GM19463 (cell line): ENCODE measurements around the gene LAMA3.
A peak's percentile ranks its signal among the peaks of the same experiment; 100 is the strongest.

ENCODE experiments used
- ATAC-seq: cut with Tn5 transposase; IDR thresholded peaks from one replicate; pipeline ENCODE4 v1.9.1; 2021; ENCODE audit warnings: mild to moderate bottlenecking, moderate library complexity; ENCODE audit not compliant: unreplicated experiment

LAMA3 gene

DNA sequence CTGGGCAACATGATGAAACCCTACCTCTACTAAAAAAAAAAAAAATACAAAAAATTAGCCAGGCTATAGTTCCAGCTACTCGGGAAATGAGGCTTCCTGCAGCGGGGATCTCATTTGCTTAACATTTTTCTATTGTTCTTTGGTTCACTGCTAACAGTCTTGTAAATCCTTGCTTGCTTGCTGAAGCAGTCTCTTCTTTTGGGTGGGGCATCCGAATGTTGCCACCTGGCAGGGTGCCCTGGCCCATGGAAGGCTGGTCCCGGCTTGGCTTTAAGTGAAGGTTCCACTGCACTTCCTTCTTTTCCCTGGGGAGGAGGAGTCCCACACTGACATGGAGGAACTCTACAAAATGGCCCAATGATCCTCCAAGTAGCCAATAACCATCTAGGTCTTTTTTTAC is 20.5 kb upstream of the LAMA3 start:
- ATAC-seq = no peak

DNA sequence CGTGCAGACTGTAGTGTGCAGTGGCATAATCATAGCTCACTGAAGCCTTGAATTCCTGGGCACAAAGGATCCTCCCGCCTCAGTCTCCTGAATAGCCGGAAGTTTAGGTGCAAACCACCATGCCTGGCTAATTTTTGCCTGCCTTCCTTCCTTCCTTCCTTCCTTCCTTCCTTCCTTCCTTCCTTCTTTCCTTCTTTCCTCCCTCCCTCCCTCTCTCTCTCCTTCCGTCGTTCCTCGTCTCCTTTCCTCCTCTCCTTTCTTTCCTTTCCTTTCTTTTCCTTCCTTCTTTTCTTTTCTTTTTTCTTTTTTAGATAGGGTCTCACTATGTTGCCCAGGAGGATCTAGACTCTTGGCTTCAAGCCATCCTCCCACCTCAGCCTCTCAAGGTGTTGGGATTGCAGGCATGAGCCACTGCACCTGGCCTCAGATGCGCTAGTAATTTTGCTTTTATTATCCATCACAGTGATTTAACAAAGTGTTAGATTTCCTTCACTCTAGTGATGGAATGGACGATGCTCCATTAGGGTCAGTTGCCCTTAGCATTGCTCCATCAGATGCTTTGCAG is 20.0 kb upstream of the LAMA3 start:
- ATAC-seq = no peak

DNA sequence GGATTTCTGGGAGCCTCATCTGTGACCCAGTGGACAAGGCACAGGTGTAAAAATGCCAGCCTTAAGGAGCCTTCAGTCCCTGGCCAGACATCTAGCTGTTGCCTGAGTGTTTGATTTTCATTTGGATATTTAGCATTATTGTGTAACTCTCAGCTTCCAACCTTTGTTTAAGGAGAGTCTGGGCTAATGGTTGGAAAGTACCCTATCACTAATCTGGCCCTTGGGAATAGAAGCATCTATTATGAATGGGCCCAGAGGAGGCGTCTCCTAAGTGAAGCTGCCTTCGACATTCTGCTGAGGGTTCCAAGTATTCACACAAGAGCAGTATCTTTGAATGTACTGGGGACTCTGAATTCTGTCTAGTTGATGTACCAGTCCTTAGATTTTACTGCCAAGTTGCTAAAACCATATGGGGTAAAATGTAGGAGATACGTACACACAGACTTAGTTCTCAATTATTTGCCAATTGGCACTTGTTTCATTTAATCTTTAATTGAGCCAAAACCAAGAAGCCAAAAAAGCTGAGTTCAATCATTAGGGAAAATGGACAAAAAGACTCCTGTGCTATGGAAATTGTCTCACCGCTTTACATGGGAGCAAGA is 19.3 kb upstream of the LAMA3 start:
- ATAC-seq = no peak

DNA sequence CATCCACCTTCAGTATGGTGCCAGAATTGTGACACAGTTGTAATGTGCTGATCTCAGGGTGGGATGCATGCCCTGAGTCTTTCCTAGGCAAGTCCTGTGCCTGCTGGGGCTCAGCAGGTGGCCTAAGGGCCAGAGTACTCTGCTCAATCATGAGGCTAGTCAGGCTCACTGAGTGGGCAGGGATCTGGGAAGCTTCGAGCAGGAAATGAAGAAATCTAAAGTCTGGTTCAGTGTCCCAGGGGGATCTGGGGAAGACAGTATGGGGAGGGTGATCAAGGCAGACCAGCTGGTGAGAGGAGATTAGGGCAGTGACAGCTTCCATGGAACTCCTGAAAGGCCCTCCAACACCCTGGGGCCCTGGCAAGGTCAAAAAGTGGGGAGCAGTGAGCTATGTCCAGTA is 17.7 kb upstream of the LAMA3 start:
- no peak for ATAC-seq

DNA sequence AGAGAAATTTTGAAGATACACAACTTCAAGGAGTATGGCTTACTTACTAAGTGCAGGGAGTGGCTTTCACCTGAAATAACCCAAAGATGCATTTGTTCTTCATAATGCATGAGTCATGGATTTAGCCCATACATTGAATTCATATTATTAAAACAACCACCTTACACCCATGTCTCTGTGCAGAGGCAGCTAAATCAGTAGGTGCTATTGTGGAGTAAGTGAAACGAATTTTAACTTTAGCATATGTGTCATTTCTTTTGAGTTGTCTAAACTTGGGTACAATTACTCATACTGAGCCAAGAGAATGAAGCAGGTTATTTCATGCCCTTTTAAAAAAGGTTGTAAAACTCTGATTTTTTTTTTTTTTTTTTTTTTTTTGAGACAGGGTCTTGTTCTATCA is 15.5 kb upstream of the LAMA3 start:
- peak; percentile 63 for ATAC-seq

DNA sequence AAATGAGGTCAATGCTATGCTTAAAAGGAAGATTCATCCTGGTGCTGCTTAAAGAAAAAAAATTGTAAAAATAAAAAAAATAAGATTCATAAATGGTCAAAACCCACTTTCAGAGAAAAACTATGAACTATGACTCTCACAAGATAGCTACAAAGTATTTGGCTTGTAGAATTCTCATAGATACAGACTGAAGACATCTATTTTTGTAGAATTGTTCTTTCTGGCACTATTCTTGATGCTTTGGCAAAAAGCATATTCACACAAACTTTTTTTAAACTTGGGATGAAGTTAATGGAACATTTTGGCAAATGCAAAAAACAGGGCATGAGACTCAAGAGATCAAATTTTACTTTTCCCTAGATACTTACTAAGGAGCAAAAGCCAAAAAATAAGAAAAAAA is 14.0 kb upstream of the LAMA3 start:
- ATAC-seq = no peak

DNA sequence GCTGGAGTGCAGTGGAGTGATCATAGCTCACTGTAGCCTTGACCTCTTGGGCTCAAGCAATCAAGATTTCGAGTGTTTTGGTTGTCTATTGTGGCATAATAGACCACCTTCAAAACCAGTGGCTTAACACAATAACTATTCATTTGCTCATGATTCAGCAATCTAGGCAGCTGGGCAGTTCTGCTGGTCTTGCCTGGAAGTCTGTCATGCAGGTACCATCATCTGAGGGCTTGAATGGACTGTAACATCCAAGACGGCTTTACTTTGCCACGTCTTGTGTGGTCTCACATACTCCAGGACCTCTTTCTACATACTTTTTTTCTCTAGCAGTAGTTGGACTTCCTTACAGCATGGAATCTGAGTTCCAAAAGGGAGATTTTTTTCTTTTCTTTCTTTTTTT is 13.4 kb upstream of the LAMA3 start:
- no peak for ATAC-seq

DNA sequence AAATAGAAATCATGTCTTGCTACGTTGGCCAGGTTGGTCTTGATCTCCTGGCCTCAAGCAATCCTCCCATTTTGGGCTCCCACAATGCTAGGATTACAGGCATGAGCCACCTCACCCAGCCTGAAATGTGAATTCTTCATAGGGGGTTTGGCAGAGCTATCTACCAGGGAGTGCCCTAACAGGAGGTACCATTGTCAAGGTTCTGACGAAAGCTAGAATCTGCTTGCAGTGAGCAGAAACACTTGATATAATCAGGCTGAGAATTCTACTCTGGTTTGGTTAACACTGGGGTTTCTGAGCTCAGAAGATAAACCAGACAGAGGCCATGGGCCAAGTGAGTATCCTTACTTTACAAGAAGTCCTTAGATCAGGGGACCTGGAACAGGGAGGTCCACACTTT is 7.2 kb upstream of the LAMA3 start:
- ATAC-seq = no peak

DNA sequence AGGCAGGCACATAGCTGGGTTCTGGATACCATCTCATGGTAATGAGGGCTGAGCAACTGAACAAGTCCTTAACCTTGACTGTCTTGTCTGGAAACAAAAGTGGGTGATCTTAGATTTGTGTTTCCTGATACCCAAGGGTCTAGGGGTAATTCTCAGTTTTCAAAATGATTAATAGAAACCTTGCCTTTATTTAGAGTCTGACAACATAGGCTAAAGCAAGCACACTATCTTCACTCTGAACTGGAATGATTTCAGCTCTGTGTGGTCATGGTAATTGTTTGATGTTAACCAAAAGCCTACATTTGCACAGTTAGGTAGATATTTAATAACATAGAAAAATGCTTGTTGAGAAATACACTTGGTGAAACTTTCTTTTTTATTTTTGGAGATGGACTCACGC is 6.8 kb upstream of the LAMA3 start:
- ATAC-seq = peak; percentile 87

DNA sequence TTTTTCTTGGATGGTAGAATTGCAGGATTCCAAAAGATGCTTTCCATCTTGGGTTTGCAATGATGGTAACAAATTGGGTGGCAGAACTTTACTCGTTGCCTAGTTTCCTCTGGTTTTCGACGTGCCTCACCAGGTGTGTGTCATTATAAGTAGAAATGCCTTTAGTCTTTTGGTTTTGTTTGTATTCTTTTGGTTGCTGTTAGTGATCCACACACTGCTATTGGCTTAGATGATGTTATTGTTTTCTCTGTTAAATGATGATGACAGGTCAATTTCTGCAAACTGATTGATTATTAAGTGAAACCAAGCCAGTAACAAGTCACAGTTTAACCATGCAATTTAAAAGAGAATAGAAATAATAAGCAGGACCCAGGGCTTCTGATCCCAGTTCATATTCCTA is 6.1 kb upstream of the LAMA3 start:
- ATAC-seq = no peak

DNA sequence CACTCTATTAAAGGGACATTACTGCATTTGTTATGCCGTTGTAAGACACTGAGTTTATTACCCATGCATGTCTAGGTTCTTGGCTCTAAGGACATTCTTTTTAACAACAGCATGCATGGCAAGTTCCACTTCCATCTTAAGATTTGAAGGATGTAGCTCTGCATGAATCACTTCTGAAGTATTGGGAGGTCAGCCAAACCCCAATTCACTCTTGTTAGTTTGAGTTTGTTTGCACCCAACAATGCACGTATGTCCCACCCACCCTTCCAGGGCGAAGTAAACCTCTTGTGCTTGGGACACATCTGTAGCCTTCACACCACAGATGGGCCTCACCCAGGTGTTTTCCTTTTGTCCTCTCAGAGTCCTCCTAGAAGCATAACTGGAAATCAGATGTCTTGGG is 5.6 kb upstream of the LAMA3 start:
- no peak for ATAC-seq

DNA sequence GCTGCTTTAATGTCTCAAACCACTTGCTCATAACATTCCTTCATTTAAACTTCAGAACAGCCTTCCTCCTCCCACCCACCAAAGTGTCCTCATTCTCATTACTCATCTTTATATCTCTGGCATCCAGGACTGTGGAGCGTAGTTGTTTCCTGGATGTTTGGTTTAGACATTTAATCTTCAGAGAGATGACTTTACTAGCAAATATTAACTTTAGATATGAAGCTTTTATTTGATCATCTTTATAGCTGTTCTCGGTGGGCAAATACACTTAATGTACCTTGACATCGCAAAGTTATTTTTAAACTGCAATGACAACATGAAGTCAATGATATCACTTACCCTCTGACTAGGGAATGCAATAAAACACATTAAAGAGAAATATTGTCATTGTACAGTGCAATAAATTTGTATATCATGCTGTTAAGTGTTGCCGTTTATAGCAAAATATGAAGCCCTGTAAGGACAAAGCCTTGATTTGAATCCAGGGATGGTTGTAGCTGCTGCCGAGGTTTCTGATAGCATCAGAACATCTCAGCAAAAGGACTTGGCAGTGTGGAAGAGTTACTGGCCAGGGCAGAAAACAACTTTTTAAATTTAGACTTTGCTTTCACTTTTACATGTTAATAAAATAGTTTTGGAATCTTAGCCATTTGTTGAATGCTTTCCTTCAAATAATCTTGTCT is 4.6 kb upstream of the LAMA3 start:
- ATAC-seq = no peak

DNA sequence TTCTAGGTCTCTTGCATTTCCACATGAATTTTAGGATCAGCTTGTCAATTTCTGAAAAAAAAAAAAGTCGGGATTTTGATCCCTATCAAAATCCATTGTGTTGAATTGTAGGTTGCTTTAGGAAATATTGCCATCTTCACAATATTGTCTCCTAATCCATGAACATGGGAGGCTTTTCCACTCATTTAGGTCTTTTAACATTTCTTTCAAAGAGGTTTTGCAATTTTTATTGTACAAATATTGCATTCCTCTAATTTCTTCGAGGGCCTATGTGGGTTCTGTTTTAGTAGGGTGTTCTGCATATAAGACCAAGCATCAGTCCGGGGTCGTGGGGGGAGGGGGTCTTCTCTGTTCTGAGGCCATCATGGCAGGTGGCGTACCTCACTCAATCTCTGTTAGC is 725 bp upstream of the LAMA3 start:
- no peak for ATAC-seq

DNA sequence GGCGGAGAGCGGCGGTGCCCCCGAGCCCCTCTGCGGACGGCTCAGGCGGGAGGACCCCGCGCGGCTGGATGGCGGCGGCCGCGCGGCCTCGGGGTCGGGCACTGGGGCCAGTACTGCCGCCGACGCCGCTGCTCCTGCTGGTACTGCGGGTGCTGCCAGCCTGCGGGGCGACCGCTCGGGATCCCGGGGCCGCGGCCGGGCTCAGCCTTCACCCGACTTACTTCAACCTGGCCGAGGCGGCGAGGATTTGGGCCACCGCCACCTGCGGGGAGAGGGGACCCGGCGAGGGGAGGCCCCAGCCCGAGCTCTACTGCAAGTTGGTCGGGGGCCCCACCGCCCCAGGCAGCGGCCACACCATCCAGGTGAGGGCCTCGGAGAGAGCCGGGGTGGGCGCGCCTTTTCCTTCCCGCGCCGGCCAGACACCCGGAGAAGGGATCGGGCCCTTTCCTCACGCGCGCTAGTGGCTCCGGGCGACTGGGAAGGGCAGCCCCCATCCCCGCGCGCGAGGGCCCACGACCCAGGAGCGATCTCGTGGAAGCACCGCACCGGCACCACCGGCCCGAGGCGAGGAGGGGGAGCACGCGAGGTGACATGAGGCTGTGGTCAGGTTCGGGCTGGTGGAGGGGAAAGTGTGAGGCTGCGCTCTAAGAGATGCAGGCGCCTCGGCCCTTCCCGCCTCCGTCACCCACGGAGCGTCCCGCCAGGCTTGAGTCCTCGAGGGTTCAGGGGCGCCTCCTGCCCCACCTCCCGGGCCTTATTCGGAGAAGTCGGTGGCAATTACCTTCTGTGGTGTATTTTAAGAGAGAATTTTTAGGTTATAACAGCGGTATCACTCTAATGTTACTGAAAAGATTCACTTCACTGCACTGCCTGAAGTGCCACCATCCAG is 607 bp downstream of the LAMA3 start:
- ATAC-seq = peak; percentile 19

DNA sequence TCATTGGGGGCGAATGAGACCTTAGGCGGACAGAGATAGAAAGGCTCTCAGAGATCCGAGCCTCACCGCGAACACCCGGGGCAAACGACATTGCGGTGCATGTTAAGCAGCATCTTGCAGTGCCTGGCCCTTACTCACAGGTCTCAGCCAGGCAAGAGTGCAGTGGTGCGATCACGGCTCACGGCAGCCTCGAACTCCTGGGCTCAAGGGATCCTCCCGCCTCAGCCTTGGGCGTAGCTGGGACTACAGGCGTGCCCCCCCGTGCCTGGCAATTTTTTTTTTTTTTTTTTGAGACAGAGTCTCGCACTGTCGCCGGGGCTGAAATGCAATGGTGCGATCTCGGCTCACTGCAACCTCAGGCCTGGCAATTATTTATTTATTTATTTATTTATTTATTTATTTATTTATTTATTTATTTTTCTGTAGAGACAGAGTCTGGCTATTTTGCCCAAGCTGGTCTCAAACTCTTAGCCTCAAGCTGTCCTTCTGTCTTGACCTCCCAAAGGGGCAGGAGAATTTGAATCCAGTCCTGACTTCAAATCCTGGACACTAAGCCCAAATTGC is 1.3 kb downstream of the LAMA3 start:
- ATAC-seq = no peak

DNA sequence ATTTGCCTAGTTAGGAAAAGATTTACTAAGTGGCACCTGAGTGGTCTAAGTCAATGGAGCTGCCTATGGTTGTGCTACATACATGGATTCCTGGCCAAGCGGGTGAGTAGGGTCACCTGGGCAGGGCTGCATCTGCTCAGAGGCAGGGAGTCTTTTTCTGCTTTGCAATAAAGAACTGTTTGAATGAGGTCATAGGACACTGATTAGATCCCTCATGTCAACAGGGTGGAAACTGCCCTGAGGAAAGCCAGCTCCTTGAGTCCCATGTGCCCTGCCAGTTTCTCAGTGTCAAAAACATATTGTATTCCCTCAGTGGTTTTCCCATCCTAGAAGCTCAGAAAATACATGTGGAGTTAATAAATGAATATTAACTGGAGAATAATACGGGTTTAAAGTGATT is 4.6 kb downstream of the LAMA3 start:
- ATAC-seq = no peak

DNA sequence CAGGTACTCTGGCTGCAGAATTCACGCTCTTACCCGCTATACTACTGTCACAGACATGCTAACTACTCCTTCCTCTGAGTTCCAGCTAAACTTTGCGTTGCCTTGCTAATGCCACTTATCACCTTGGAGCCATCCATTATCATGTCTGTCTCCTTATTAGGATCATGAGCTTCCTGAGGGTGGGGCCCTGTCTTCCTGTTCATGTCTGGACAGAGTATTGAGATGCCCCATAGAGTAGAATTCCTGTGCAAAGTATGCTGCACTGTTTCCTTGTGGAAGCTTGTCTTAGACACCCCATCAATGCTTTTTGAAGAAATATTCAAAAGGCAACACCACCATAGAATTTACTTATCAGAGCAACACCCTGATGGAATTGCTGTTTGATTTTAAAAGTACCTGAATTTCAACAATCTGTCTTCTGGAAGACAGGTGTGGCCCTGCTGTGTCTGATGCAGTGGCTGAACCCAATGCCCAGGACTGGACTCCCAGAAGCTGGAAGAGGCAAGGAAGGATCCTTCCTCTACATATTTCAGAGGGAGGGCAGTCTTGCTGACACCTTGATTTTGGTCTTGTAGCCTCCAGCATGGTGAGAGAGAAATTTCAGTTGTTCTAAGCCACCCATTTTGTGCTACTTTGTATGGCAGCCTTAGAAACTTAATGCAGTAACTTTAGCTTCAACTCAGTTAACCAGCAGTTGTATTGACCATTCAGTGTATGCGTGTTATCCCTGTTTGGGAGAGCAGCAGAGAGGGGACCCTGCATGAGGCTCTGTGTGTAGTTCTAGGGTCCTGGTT is 5.6 kb downstream of the LAMA3 start:
- ATAC-seq = no peak

DNA sequence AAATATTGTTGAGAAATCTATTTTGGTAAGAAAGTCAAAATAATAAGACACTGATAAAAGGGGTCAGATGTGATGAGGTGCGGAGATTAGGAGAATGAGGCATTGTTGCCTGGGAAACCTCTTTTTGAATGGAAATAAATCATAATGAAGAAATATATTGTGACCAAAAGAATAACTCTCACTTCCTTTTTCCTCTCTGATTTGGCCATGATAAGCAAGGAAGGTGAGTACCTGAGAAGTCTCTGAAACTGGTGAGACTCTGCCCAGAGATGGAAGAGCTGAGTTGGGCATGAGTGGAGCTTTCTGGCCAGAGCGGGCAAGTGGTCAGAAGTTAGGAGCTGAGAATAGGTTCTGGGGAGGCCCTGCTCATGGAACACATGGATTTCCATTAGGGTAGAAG is 11.8 kb downstream of the LAMA3 start:
- ATAC-seq = no peak

DNA sequence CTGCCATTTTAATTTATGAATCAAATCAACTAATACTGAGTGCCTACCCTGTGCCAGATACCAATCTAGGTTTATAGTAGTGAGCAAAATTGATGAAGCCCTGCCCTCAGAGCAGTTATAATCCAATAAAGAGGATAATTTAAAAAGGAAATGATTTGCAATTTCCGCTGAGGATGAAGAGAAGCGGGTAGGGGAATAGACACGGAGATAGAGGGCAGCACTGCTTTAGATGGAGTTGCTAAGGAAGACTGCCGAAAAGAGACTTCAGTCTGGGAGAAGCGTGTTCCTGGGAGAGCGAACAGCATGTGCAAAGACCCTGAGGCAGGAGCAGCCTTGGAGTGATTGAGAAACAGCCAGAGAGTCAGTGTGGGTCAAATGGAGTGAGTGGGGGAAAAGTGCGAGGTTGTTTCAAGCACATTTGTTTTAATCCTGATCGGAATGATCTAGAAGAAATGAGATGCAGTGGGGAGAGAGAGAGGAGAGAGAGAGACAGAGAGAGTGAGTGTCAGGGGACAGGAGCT is 12.4 kb downstream of the LAMA3 start:
- ATAC-seq = no peak

DNA sequence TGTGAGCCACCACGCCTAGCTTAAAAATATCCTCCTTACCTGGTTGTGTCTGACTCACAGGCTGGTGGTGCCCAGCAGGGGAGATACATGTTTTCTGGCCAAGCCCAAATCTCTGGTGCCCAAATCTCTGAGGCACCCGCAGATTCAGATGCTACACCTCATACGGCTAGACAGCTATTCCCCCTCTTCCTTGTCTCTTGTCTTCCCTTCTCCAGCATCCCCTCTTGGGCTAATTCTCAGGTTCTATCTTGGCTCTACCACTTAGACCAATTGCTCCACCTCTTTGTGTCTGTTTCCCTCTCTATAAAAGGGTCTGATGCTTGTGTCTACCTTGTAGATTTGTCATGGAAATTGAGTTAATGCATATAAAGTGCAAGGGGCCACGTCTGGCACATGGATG is 13.4 kb downstream of the LAMA3 start:
- no peak for ATAC-seq
